ENCODE data around the gene STT3B. TPM values are rescaled to one million over a fixed set of nuclear protein-coding genes. Genes with fewer than 3 reads are reported as not detected.

The STT3B gene
- total RNA-seq, 2 donors from 2014 or later: 126 to 199 TPM

DNA sequence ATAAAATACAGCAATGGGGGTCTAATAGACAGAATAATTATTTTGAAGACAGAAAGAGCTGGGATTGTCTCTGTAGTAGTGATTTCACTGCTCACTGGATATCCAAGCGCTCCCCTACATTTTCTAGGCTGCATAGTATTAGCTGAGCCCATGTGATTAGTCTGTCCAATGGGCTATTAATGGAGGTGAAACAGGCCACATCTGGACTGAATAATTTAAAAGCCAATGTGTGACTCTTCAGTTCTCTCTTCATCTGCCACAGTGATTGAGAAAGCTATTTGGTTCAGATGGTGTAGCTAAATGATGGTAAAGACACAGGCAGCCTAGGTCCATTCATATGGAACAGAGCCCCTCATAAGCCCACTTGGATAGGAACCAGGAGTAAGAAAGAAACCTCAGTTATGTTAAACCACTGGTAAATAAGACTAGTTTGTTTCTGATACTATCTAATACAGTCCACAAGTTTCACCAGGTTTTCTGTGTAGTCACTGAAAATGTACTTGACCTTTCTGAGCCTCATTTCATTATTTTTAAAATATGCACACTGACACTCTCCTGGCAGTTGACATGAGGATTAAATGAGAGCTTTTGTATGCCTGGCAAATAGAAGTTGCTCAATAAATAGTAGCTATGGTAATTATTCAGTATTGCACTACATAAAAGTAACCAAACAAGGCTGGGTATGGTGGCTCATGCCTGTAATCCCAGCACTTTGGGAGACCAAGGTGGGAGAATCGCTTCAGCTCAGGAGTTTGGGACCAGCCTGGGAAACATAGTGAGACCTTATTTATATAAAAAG is 17.0 kb upstream of the STT3B start:
- Histone ChIP-seq H3K4me1 (ENCODE audit: control insufficient read depth, insufficient read depth, low read length) (no peaks in the 10 kb centered on the region), H3K27me3 (ENCODE audit: control insufficient read depth, insufficient read depth, low read length, poor library complexity, severe bottlenecking) (no peaks in the 10 kb centered on the region), H3K4me3 (ENCODE audit: low read length) (no peak overlapping the region), H3K9me3 (ENCODE audit: control insufficient read depth, low read length) (no peaks in the 10 kb centered on the region), H3K9ac (ENCODE audit: extremely low read depth, low read length, poor library complexity, severe bottlenecking) (no peak overlapping the region), H3K36me3 (ENCODE audit: control insufficient read depth, insufficient read depth, low read length) (no peaks in the 10 kb centered on the region), H3K27ac (ENCODE audit: low read depth, low read length) (no peak overlapping the region)
- no peak overlapping the region for H3K27ac Mint-ChIP-seq
- H3K9me3 Mint-ChIP-seq: no peaks in the 10 kb centered on the region
- H3K4me1 Mint-ChIP-seq: no peaks in the 10 kb centered on the region
- H3K27me3 Mint-ChIP-seq (ENCODE audit: insufficient read depth): no peaks in the 10 kb centered on the region
- no peak overlapping the region for H3K4me3 Mint-ChIP-seq
- WGBS, 2 experiments (ENCODE audit: insufficient coverage in 1 of 2, insufficient read length in 1 of 2): 98 to 100% methylated on average over 1 to 2 of the region's 2 CpGs
- TF ChIP-seq, protein P1, sequence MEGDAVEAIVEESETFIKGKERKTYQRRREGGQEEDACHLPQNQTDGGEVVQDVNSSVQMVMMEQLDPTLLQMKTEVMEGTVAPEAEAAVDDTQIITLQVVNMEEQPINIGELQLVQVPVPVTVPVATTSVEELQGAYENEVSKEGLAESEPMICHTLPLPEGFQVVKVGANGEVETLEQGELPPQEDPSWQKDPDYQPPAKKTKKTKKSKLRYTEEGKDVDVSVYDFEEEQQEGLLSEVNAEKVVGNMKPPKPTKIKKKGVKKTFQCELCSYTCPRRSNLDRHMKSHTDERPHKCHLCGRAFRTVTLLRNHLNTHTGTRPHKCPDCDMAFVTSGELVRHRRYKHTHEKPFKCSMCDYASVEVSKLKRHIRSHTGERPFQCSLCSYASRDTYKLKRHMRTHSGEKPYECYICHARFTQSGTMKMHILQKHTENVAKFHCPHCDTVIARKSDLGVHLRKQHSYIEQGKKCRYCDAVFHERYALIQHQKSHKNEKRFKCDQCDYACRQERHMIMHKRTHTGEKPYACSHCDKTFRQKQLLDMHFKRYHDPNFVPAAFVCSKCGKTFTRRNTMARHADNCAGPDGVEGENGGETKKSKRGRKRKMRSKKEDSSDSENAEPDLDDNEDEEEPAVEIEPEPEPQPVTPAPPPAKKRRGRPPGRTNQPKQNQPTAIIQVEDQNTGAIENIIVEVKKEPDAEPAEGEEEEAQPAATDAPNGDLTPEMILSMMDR (conservative IDR thresholded peaks at IDR 0.05): no peak
- no peak for DNase-seq
- no peaks in the 10 kb centered on the region for H3K36me3 Mint-ChIP-seq (ENCODE audit: low read depth)

DNA sequence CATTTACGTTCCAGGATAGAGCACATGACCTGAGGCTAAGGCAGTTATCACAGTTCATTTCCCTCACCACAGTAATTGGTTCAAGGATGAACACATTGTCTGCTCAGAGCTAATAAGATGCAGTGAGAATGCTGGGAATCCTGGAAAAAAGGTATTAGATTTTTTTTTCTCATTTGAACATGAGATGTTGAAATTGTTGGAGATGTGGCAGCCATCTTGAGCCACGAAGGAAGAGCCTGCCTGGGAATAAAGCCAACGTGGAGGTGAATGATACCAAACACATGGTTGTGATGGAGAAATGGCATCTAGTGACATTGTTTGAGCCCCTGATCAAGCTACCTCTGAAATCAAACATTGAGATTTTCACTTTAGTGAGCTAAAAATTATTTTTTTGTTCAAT is 16.0 kb upstream of the STT3B start:
- no peaks in the 10 kb centered on the region for H3K9me3 Mint-ChIP-seq
- H3K27ac Mint-ChIP-seq: no peak overlapping the region
- H3K27ac ChIP-seq (ENCODE audit: low read depth, low read length): no peak overlapping the region
- no peak overlapping the region for H3K4me3 ChIP-seq (ENCODE audit: low read length)
- H3K4me1 ChIP-seq (ENCODE audit: control insufficient read depth, insufficient read depth, low read length): no peaks in the 10 kb centered on the region
- no peak for DNase-seq
- no peaks in the 10 kb centered on the region for H3K27me3 ChIP-seq (ENCODE audit: control insufficient read depth, insufficient read depth, low read length, poor library complexity, severe bottlenecking)
- no peaks in the 10 kb centered on the region for H3K27me3 Mint-ChIP-seq (ENCODE audit: insufficient read depth)
- no peaks in the 10 kb centered on the region for H3K36me3 Mint-ChIP-seq (ENCODE audit: low read depth)
- TF ChIP-seq, protein P1 (conservative IDR thresholded peaks at IDR 0.05): no peak
- H3K36me3 ChIP-seq (ENCODE audit: control insufficient read depth, insufficient read depth, low read length): no peaks in the 10 kb centered on the region
- H3K9ac ChIP-seq (ENCODE audit: extremely low read depth, low read length, poor library complexity, severe bottlenecking): no peak overlapping the region
- H3K4me1 Mint-ChIP-seq: no peaks in the 10 kb centered on the region
- no peak overlapping the region for H3K4me3 Mint-ChIP-seq
- no peaks in the 10 kb centered on the region for H3K9me3 ChIP-seq (ENCODE audit: control insufficient read depth, low read length)
- 94 to 96% methylated on average over 2 to 3 of the region's 3 CpGs for WGBS, 2 experiments (ENCODE audit: insufficient coverage in 1 of 2, insufficient read length in 1 of 2)

DNA sequence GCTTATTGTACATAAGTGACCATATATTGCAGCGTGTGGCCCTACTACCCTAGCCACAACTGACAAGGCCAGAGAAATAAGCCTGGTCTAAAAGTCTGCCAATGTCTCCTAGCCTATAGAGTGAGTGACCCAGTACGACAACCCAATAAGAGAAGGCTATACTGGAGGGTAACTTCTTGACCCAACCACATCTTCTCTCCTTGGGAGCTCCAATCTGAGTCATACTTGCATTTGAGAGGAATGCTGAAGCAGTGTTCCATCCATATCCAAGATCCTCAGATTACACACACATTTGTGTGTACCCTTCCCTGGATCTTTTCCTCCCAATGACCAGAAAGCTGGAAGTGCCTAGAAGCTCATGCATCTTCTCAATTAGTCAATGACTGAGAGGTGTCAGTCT is 11.3 kb upstream of the STT3B start:
- no peak for DNase-seq
- WGBS, 2 experiments (ENCODE audit: insufficient coverage in 1 of 2, insufficient read length in 1 of 2): 91 to 100% methylated on average over 2 of the region's 2 CpGs
- Mint-ChIP-seq H3K27ac (no peak overlapping the region), H3K27me3 (ENCODE audit: insufficient read depth) (no peaks in the 10 kb centered on the region), H3K4me1 (no peaks in the 10 kb centered on the region), H3K36me3 (ENCODE audit: low read depth) (no peaks in the 10 kb centered on the region), H3K4me3 (no peak overlapping the region), H3K9me3 (peaks cover 2% of the 10 kb centered on the region)
- H3K9me3 ChIP-seq (ENCODE audit: control insufficient read depth, low read length): no peaks in the 10 kb centered on the region
- no peaks in the 10 kb centered on the region for H3K27me3 ChIP-seq (ENCODE audit: control insufficient read depth, insufficient read depth, low read length, poor library complexity, severe bottlenecking)
- no peaks in the 10 kb centered on the region for H3K4me1 ChIP-seq (ENCODE audit: control insufficient read depth, insufficient read depth, low read length)
- TF ChIP-seq, protein P1 (conservative IDR thresholded peaks at IDR 0.05): no peak
- H3K36me3 ChIP-seq (ENCODE audit: control insufficient read depth, insufficient read depth, low read length): no peaks in the 10 kb centered on the region
- no peak overlapping the region for H3K4me3 ChIP-seq (ENCODE audit: low read length)
- no peak overlapping the region for H3K9ac ChIP-seq (ENCODE audit: extremely low read depth, low read length, poor library complexity, severe bottlenecking)
- H3K27ac ChIP-seq (ENCODE audit: low read depth, low read length): no peak overlapping the region
